ENCODE results near the gene CRYBB1.

DNA sequence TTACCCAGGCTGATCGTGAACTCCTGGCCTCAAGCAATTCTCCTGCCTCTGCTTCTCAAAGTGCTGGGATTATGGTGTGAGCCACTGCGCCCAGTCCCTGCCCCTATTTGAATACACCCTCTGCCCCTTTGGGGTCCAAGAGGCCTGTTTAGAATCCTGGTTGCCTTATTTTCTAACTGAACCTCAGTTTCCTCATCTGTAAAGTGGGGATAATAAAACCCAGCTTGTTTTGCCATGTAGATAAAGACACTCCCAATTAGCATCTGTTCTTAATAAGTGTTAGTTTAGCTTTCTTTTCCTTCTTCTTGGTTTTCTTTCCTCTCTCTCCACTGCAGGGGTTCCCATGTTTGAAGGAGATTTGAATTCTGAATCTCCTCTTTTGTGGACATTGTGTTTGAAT is 44.3 kb upstream of the CRYBB1 start:
- no peak for TF ChIP-seq CTCF (IDR thresholded peaks at IDR 0.05)
- no peak for TF ChIP-seq POLR2A (IDR thresholded peaks at IDR 0.05)

Data from breast epithelium (tissue), 3 donors.